Colon (tissue), 2 donors: ENCODE results near the gene ADK.

Source experiments
- FAIRE-seq: peaks from 2 replicates; lab custom pipeline; 2012; peaks lifted over from hg19 to GRCh38; lab: Jason Lieb, UNC
- donor health status: control.
- donor health status: control.

The ADK gene

DNA sequence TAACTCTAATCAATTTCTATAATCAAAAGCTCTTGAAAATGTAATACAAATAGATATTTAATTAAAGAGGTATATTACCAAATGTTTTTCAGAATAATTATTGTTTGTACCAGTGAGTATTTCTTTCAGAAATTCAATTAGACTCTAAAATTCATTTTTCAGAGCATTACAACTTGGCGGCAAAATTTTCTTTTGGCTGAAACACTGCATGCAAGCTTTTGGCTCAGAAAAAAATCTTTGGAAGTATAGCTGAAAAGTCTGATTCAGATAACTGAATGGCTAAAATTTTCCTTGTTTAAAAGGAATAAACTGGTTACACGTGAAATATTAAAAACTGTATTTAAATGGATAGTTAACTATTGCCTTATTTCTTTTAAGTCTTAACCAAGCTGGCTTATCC lies 472.8 kb downstream of the ADK start:
- FAIRE-seq = peak; percentile 58

DNA sequence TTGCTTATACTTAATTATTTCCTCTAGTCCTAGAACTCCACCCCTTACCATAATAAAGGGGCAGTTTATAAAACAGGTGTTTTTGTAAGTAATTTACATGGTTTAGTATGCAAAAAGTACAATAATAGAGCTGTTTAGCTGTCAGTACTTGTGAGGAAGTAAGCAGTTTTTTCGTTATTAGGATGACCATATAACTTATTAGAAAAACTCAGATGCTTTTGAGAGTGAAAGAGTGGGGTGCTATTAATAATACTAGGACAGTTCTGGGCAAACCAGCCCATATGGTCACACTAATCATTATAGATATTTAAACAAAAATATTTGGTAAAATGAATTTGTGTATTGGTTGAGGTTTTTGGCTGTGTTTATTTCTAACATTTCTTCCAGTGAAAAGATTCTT lies 473.5 kb downstream of the ADK start:
- no peak for FAIRE-seq

DNA sequence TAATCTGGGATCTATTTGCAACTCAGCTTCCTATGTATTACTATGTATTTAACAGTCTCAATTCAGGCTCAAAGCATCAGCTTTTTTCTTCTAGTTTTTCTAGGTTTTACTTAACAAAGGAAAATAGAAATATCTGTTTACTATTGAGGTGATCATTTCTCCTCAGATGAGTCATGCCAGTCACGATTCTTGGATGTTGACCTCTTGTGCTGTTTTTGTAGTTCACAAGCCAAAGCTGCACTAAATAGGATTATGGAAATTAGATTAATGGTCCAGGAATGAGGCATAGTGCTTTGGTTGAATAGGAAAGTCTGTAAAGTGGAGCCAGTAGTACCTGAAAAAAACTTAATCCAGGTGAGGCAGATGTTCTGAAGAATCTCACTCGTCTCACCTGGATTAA lies 477.1 kb downstream of the ADK start:
- FAIRE-seq = no peak

DNA sequence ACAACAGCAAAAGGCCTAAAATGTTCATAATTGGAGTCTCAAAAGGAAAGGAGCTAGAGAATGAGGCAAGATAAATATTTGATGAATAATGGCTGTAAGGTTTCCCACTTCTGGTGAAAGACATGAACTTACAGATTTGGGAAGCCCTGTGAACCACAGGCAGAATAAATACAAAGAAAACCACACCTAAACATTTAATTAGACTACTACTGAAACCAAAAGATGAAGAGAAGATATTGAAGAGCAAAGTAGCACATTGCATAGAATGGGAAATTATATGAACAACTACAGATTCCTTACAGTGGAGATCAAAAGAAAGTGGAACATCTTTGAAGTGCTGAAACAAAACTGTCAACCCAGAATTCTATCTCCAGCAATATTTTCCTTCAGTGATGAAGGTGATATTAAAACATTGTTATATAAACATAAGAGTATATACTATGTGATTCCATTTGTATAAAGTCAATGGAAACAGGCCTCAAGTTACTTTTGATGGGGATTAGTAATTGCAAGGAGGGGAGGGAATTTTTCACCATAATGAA lies 484.0 kb downstream of the ADK start:
- no peak for FAIRE-seq

DNA sequence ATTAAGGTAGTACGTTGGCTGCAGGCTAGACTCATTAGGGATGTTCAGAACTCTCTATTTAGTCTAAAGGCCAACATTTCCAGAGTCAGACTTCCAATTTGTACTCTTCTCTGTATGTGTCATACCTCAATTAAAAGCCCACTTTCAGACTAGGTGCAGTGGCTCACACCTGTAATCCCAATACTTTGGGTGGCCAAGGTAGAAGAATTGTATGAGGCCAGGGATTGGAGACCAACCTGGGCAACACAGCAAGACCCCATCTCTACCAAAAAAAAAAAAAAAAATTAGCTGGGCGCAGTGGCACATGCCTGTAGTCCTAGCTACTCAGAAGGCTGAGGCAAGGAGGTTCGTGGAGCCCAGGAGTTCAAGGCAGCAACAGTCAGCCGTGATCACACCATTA lies 484.6 kb downstream of the ADK start:
- FAIRE-seq = no peak

DNA sequence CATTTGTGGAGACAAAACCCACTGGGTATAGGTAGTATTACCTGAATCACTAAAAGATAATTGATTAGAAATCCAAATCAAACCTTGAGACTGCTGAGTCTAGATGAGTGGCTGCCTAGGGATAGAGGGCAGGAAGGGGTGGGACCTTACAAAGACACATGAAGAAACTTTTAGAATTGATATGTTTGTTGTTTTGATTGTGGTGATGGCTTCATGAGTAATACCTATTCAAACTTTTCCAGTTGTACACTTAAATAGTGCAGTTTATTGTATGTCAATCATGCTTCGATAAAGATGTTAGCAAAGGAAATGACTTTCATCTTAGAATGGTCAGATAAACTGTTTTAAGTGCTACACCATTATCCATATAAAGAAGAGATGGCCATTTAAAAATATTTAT lies 486.7 kb downstream of the ADK start:
- FAIRE-seq = no peak

DNA sequence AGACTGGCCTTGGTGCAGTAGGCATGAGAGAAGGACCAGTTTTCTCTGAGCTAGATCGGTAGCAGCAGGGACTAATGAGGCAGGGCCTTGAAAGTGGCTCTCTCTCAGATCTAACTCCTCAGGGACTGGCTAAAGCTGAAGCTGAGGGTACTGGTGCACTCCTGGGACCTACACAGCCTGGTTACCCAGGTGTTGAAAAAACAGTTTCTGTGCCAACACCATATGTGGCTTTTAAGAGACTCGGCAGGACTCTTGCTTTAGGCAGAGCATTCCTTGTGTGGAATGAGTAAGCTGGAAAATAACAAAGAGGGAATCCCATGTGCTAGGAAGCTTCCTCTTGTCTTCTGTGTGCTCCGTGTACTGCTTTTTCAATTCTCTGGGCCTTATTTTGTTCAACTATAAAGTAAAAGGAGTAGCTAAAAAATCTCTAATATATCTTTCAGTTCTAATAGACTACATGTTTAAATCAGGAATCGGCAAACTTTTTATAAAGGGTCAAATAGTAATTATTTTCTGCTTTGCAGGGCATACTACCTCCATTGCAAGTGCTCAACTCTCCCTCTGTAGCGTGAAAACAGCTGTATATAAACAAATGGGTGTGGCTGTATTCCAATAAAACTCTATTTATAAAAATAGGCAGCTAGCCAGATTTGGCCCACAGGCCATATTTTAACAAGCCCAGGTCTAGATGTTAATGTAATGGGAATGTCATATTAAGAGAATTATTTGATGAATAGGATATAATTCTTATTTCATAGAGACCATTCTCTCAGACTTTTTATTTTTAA lies 489.3 kb downstream of the ADK start:
- FAIRE-seq = no peak

DNA sequence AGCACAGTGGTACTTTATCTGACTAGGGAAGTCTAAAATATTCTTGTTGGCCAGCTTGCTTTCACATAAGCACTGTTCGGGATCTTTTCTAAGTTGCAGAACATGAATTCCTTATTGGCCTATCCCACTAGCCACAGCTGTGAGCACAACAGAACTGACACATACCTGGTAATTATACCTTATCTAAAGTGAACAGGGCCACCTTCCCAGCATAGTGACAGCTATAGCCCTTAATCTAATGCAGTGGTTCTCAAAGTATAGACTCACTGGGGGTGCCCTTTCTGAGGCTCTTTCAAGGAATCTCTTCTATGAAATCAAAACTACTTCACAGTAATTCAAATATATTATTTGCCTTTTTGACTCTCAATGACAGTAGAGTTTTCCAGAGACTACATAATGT lies 490.6 kb downstream of the ADK start:
- no peak for FAIRE-seq

DNA sequence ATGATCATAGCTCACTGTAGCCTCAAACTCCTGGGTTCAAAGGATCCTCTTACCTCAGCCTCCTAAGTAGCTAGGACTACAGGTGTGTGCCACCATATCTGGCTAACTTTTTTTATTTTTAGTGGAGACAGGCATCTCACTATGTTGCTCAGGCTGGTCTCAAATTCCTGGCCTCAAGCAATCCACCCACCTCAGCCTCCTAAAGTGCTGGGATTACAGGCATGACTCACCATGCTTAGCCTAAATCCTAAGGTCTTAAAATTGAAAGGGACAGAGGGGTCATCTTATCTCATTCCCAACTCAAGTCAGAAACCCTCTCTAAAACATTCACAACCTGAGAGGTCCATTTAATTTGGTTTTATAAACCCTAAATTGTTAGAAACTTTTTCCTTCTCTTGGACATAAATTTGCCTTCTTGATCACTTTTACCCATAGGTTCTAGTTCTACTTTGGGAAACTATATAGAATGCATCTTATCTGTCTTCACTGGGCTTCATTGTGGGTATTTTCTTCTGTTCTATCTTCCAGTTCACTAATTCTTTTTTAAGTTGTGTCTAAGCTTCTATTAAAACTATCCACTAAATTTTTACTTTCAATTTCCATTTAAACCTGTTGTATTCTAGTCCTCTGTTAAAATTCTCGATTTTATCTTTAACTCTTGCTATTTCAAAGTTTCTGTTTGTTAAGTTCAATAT lies 492.0 kb downstream of the ADK start:
- no peak for FAIRE-seq

DNA sequence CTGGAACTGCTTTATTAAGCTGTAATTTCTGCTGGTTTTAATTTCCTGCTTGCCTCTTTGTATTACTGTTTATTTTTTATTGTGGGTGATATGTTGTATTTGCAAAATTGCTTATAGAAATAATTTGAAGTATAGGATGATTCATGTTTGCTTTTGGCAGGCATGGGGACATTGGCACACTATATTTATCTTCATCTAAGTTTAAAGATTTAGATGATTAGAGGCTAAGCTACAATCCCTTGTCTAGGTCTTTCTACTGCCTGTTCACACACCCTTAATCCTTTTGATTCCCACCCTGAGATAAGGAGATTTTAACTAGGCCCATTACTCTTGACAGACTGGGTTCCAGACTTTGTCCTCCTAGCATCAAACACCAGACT lies 492.6 kb downstream of the ADK start:
- no peak for FAIRE-seq

DNA sequence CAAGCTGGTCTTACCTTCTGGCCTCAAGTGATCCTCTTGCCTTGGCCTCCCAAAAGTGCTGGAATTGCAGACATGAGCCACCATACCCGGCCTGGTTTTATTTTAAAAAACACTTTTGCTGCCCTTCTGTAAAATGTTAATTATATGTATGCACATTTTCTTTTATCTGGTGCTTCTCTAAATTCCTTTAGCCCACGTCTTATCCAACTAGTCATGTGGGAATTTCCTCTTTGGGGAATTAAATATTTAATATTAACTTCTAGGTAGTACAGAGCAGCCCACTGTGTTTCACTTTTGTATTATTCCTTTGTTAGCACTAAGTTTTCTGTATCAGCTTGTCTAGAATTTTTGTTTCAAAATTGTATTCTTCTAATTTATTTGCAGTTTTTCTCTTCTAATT lies 493.7 kb downstream of the ADK start:
- FAIRE-seq = no peak

DNA sequence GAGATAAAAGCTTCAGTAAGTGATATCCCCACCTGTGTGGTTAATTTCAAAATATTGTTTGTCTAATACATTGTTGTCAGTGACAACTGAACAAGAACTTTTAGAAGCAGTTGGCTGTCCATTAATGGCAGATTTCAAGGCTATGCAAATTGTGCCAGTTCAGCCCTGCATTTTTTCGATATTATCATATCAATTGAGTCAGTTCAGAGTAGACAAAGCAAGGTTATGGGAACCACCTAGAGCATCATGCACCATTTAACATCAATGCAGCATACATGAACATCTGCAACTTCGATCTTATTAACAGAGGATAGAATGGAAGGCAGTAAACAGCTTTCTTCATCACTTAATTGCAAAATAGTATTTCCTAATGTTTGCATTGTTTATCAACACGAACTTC lies 494.7 kb downstream of the ADK start:
- no peak for FAIRE-seq

DNA sequence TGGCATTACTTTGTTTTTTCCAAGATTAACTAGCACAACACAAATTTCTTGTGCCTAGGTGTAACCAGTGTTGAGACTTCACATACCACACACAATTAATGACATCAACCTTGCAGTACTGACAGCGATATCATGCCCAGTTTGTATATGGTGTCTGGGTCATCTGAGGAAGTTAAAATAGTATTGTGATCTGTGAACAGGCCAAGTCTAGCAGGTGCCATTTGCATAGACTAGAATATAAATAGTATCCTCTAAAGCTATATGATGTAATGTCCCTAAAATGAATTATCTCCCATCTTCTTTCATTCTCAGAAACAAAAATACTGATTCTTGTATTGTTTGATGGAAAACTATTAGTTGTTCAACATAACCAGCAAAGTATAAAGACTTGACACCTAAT lies 499.6 kb downstream of the ADK start:
- FAIRE-seq = no peak

DNA sequence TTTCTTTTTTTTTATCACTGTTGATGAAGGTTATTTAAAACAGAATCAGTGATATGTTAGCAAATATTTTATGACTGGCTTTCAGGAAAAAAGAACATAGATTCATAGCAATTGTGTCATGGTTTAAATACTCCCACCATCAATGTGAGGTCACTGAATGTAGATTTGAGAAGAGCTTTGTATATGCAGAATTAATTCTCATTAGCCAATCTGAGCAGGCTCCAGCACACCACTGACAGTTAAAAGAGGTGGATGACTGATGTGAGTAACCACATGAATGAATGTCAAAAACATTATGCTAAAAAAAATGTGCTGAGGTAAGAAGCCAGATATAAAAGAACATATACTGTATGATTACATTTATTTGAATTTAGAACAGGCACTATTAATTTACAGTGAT lies 500.5 kb downstream of the ADK start:
- FAIRE-seq = no peak

DNA sequence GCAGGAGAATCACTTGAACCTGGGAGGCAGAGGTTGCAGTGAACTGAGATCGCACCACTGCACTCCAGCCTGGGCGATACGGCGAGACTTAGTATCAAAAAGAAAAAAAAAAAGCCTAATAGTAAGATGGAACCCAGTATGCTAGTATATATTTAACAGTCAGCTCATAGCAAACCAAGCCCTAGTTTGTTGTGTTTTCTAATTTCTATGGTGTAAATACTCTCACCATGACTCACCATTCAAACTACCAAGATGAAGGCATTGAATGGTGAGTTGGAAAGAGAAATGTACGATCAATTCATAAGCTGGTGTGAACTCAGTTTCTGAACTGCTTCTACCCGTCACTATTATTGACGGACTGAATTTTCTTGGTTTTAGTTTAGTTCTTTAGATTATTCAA lies 501.6 kb downstream of the ADK start:
- FAIRE-seq = no peak

DNA sequence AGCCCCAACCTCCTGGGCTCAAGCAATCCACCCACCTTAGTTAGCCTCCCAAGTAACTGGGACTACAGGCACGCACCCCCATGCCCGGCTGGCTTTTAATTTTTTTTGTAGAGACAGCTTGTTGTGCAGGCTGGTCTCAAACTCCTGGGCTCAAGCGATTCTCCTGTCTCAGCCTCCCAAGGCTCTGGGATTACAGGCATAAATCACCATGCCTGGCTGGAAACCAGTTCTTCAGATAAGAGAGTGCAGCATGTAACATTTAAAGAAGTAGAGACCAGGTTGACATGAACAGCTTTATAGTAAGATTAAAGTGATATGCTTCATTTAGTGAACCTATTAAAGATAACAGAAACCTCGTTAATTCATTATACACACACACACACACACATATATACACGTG lies 507.5 kb downstream of the ADK start:
- FAIRE-seq = no peak

DNA sequence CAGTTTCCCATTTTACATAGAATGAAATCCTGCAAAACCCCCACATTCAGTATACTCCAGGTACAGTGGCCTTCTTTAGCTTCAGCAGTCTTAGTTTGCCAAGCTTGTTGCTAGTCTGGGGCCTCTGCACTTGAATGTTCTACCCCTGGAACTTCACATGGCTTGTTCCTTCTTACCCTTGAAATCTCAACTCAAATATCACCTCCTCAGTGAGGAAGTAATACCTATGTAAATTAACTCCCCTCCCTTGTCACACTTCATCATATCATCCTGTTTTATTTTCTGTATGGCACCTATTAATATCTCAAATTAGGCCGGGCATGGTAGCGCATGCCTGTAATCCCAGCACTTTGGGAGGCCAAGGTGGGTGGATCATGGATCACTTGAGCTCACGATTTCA lies 511.6 kb downstream of the ADK start:
- no peak for FAIRE-seq

DNA sequence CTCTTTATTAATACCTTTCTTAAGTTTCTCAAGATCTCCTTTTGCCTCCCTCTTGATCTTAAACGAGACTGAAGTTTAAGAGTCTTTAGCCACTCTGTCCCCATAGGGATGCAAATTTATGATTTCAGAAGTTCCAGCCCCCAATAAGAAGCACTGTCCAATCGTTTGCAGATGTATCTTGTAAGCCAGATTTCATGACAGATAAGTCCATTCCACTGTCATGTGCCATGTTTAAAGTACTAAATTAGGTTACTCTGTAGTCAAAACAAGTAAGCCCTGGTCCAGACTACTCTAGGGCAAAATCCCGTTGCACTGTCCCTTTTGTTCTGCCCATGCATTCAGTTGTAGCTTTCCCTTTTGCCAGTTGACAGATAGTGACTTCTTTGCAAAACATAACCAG lies 518.2 kb downstream of the ADK start:
- no peak for FAIRE-seq

DNA sequence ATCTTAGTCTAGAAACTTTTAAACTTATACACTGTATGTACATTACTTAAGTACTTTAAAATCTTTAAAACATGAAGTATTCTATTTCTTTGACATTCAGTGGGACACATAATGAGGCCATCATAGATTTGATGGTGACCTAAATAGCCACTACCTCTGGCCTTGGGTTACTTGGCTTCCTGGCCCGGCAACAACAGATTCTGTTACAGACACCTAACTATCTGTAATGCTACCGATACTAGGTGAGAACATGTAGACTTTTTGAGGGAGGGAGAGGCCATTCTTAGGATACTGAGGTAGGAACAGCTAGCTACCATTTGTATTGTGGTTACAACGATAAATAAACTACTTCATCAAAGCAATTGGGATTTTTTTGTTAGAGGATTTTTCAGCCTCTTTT lies 520.7 kb downstream of the ADK start:
- FAIRE-seq = no peak

DNA sequence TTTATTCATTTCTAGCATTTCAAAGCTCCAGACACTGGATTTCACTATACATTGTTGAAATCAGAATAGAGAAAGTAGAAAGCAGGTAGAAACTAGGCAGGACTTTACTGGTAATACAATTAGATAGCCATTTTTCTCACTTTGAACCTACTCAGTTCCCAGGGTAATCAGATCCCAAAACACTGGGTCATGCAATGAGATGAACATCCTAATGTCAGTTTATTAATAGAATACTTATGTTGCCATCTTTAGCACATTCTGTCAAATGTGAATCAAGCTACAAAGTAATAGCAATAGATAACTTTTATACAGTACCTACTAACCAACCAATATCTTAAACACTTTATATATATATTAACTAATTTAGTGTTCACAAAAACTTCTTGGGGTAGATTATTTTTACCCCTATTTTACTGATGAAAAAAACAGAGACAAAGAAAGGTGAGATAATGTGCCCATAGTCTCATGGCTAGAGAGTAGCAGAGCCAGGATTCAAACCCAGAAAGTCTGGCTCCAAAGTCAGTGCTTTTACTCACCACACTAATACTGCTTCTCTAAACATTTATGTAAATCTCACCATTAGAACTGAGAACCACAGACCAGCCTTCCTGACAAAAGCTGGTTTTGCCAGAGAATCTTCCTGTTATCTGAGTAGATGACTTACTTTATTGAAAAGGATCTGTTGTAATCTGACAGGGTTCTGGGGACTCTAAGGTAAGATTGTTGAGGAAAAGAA lies 521.6 kb downstream of the ADK start:
- no peak for FAIRE-seq

DNA sequence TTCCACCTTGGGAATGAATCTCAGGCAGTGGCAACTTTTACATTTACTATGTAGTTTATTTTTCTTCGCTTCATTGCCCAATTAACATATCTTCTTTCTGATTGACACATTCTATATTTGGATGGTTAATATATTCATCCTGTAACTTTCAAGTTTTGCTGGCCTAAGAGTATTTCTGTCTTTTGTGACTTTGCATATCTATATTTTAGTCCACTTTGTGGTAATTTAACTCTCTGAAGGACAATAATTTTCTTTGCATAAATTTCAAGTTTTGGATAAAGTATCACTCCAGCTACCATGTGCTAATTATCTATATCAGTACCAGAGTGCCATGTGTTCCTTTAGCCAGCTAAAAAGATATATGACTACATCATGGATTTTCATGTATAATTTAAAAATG lies 523.9 kb downstream of the ADK start:
- no peak for FAIRE-seq

DNA sequence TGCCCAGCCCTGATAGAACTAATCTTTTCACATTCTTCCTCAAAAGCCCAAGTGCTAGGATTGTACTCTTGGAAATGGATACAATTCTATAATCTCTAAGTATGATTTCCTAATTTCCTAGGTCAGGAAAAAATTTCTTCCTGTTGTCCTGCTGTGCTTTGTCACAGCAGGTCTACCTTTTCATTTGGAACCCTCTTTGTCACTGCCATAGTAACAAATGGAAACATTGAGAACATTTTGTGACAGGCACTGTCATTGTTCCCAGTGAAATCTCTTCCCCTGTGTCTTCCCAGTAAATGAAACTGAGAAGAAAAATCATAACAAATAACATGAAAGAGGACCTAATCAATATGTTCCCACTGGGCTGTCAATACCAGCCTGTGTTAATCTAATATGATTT lies 524.5 kb downstream of the ADK start:
- no peak for FAIRE-seq

DNA sequence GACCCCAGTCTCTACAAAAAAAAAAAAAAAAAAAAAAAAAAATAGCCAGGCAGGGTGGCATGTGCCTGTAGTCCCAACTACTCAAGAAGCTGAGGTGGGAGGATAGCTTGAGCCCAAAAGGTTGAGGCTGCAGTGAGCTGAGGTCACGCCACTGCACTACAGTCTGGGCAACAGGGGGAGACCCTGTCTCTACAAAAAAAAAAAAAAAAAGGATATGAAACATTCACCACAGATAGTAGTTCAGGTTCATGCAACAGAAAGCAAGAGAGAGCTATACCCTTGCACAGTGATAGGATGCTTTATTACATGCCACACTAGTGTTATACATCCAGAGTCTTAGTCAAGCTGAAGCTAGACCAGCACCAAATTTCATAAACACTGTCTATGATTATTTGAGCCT lies 526.9 kb downstream of the ADK start:
- no peak for FAIRE-seq
